H1 (cell line): ENCODE results near the gene EVA1C. TPM values are rescaled to one million over a fixed set of nuclear protein-coding genes. Genes with fewer than 3 reads are reported as not detected.

Experiments used
- CTCF ChIA-PET: fragments of 300-600 bp; sonication (Branson Sonifier 250); formaldehyde crosslinking; loops from one replicate; lab custom pipeline; 2021; ENCODE audit not compliant: partially characterized antibody; lab: Charles Lee
- POLR2A ChIA-PET: fragments of 300-600 bp; sonication (Branson Sonifier 250); formaldehyde crosslinking; loops from one replicate; lab custom pipeline; 2021; ENCODE audit warnings: inconsistent platforms; ENCODE audit not compliant: partially characterized antibody; lab: Charles Lee
- DNase-seq, 2 experiments: peaks; one replicate each; pipeline versions ENCODE4 v3.0.0 to v3.0.0-alpha.2; 2010 to 2022; ENCODE audit warnings: low spot score in 2 of 2, low read depth in 1 of 2, mixed read lengths in 1 of 2
- FAIRE-seq: peaks from 2 replicates; lab custom pipeline; 2011; peaks lifted over from hg19 to GRCh38; lab: Jason Lieb, UNC
- H2AFZ ChIP-seq: 2 replicates; pipeline ENCODE4 v1.8.1; 2012; ENCODE audit warnings: low read length, inconsistent platforms
- H2AK5ac ChIP-seq: 2 replicates; pipeline ENCODE4 v1.6.1; 2013; ENCODE audit warnings: low read depth, low read length
- H2BK120ac ChIP-seq: replicated peaks from 2 replicates; pipeline ENCODE3; 2013; ENCODE audit warnings: low read depth, low read length, inconsistent platforms
- H2BK12ac ChIP-seq: 2 replicates; pipeline ENCODE4 v1.6.1; 2013; ENCODE audit warnings: low read depth, low read length
- H2BK15ac ChIP-seq: 2 replicates; pipeline ENCODE4 v1.6.1; 2013; ENCODE audit warnings: low read length
- H2BK20ac ChIP-seq: 2 replicates; pipeline ENCODE4 v1.6.1; 2013; ENCODE audit warnings: low read length
- H2BK5ac ChIP-seq: 2 replicates; pipeline ENCODE4 v1.6.1; 2013; ENCODE audit warnings: low read depth, low read length
- H3K14ac ChIP-seq: 2 replicates; pipeline ENCODE4 v1.6.1; 2013; ENCODE audit warnings: inconsistent platforms; ENCODE audit not compliant: insufficient read length
- H3K18ac ChIP-seq: 2 replicates; pipeline ENCODE4 v1.6.1; 2013; ENCODE audit warnings: low read length; ENCODE audit errors: extremely low read depth
- H3K23ac ChIP-seq: 2 replicates; pipeline ENCODE4 v1.6.1; 2013; ENCODE audit warnings: inconsistent platforms; ENCODE audit not compliant: insufficient read length
- H3K23me2 ChIP-seq: 2 replicates; pipeline ENCODE4 v1.6.1; 2013; ENCODE audit warnings: low read depth, low read length
- H3K27ac ChIP-seq: 2 replicates; pipeline ENCODE4 v1.6.1; 2011; ENCODE audit warnings: low read depth, low read length, inconsistent platforms
- H3K27me3 ChIP-seq, 4 experiments: replicated peaks in 1 of 4; 1 replicate in 1 of 4; 2 replicates in 3 of 4; pipeline versions ENCODE4 v1.6.1 to v1.8.1; 2011 to 2013; ENCODE audit warnings: low read length in 3 of 4, mild to moderate bottlenecking in 3 of 4, inconsistent platforms in 2 of 4, mixed read lengths in 2 of 4, moderate library complexity in 1 of 4; ENCODE audit not compliant: control insufficient read depth in 3 of 4, insufficient read depth in 3 of 4; ENCODE audit errors: extremely low read depth in 1 of 4
- H3K36me3 ChIP-seq, 4 experiments: 2 replicates each; pipeline versions ENCODE4 v1.6.1 to v1.8.1; 2011 to 2013; ENCODE audit warnings: mild to moderate bottlenecking in 4 of 4, low read length in 3 of 4, moderate library complexity in 2 of 4, control low read depth in 1 of 4, inconsistent platforms in 1 of 4; ENCODE audit not compliant: insufficient read depth in 4 of 4, control insufficient read depth in 2 of 4
- H3K4ac ChIP-seq: replicated peaks from 2 replicates; pipeline ENCODE3; 2013; ENCODE audit warnings: low read length, low read depth, mixed read lengths, inconsistent platforms; ENCODE audit not compliant: insufficient read length
- H3K4me1 ChIP-seq, 4 experiments: replicated peaks in 1 of 4; 1 replicate in 1 of 4; 2 replicates in 3 of 4; pipeline versions ENCODE4 v1.6.1 to v1.8.1; 2011 to 2013; ENCODE audit warnings: low read length in 3 of 4, inconsistent platforms in 2 of 4, mixed read lengths in 1 of 4; ENCODE audit not compliant: insufficient read depth in 4 of 4, control insufficient read depth in 3 of 4
- H3K4me2 ChIP-seq, 2 experiments: 2 replicates each; pipeline versions ENCODE4 v1.6.1 to v1.8.1; 2011 to 2013; ENCODE audit warnings: low read depth in 2 of 2, low read length in 2 of 2, control low read depth in 1 of 2, inconsistent platforms in 1 of 2, mild to moderate bottlenecking in 1 of 2; ENCODE audit not compliant: insufficient read depth in 1 of 2
- H3K4me3 ChIP-seq, 4 experiments: fragments of 200-600, 300-600 bp in 1 of 4; sonication (generic), shearing (Covaris generic), sonication (Bioruptor Twin) in 1 of 4; 2 replicates each; pipeline versions ENCODE4 v1.5.1 to v1.8.1; 2011 to 2016; ENCODE audit warnings: low read length in 4 of 4, low read depth in 3 of 4, control low read depth in 2 of 4, inconsistent platforms in 2 of 4, mild to moderate bottlenecking in 2 of 4, mixed read lengths in 1 of 4, moderate library complexity in 1 of 4; ENCODE audit not compliant: insufficient read depth in 2 of 4; ENCODE audit errors: extremely low read depth in 1 of 4
- H3K56ac ChIP-seq: replicated peaks from 2 replicates; pipeline ENCODE3; 2013; ENCODE audit warnings: low read depth, mild to moderate bottlenecking, mixed read lengths, low read length, inconsistent platforms; ENCODE audit not compliant: insufficient read length
- H3K79me1 ChIP-seq: 2 replicates; pipeline ENCODE4 v1.6.1; 2013; ENCODE audit warnings: low read depth, low read length, control low read depth
- H3K79me2 ChIP-seq, 2 experiments: 2 replicates each; pipeline versions ENCODE4 v1.6.1 to v1.8.1; 2012 to 2013; ENCODE audit warnings: low read length in 2 of 2, mild to moderate bottlenecking in 2 of 2, inconsistent platforms in 1 of 2; ENCODE audit not compliant: insufficient read depth in 2 of 2, control insufficient read depth in 1 of 2
- H3K9ac ChIP-seq, 4 experiments: replicated peaks in 1 of 4; 1 replicate in 1 of 4; 2 replicates in 3 of 4; pipeline versions ENCODE4 v1.6.1 to v1.8.1; 2011 to 2013; ENCODE audit warnings: low read depth in 3 of 4, low read length in 3 of 4, control low read depth in 2 of 4, mild to moderate bottlenecking in 2 of 4, moderate library complexity in 2 of 4, inconsistent platforms in 1 of 4; ENCODE audit errors: extremely low read depth in 1 of 4
- H3K9me3 ChIP-seq, 2 experiments: 2 replicates each; pipeline versions ENCODE4 v1.6.1 to v1.8.1; 2012 to 2013; ENCODE audit warnings: mild to moderate bottlenecking in 2 of 2, moderate library complexity in 2 of 2, control low read depth in 1 of 2, inconsistent platforms in 1 of 2, low read depth in 1 of 2, low read length in 1 of 2, mixed read lengths in 1 of 2; ENCODE audit not compliant: insufficient read depth in 2 of 2
- H4K20me1 ChIP-seq, 2 experiments: replicated peaks in 1 of 2; 2 replicates each; pipeline versions ENCODE3 to v1.8.1; 2011 to 2013; ENCODE audit warnings: inconsistent platforms in 2 of 2, low read length in 2 of 2, mild to moderate bottlenecking in 1 of 2; ENCODE audit not compliant: insufficient read depth in 2 of 2, control insufficient read depth in 1 of 2
- H4K5ac ChIP-seq: 2 replicates; pipeline ENCODE4 v1.6.1; 2013; ENCODE audit warnings: low read length, low read depth, mixed read lengths, inconsistent platforms; ENCODE audit not compliant: insufficient read length
- H4K8ac ChIP-seq: 2 replicates; pipeline ENCODE4 v1.8.0; 2013; ENCODE audit warnings: mild to moderate bottlenecking, moderate library complexity, low read length, inconsistent platforms; ENCODE audit not compliant: insufficient read depth; ENCODE audit errors: extremely low read depth
- H4K91ac ChIP-seq: replicated peaks from 2 replicates; pipeline ENCODE3; 2013; ENCODE audit warnings: low read length, mixed read lengths, inconsistent platforms; ENCODE audit not compliant: insufficient read length
- ASH2L ChIP-seq: fragments of 200-600, 300-600 bp; sonication (generic); IDR thresholded peaks from one replicate; pipeline ENCODE4 v1.7.1; 2017; ENCODE audit warnings: low read length
- WGBS, 2 experiments: shearing (Covaris generic) in 1 of 2; methylation state at CpG; one replicate each; pipeline versions ENCODE4 v1.1.6 to v1.1.7; 2013 to 2015; ENCODE audit warnings: low lambda C conversion rate in 2 of 2, mixed read lengths in 2 of 2, inconsistent platforms in 1 of 2, low coverage in 1 of 2, missing lambda C conversion rate in 1 of 2; ENCODE audit not compliant: insufficient replicate concordance in 2 of 2, insufficient coverage in 1 of 2, insufficient read length in 1 of 2; ENCODE audit errors: extremely low coverage in 1 of 2, missing lambda C conversion rate in 1 of 2; 5-methylcytosine and 5-hydroxymethylcytosine counted together
- polyA plus RNA-seq, 7 experiments: library from polyadenylated mRNA; depleted of rRNA in 3 of 7; stranded (reverse) in 5 of 7; unstranded in 2 of 7; fragments of >200 nt in 5 of 7; fragments of 200-250 nt in 2 of 7; gene quantifications; 1 replicate in 5 of 7; 2 replicates in 1 of 7; 4 replicates in 1 of 7; pipeline versions ENCODE4 v1.2.1 to v1.2.3, GENCODE V29; 2011 to 2013; ENCODE audit warnings: missing spikeins in 2 of 7, mixed read lengths in 2 of 7
- total RNA-seq: library from RNA; stranded (reverse); fragmentation: NEBNext Ultra II Directional; extraction: Animal tissue kit (Norgen Biotek cat#: 25700); gene quantifications from 2 replicates; pipeline ENCODE4 v1.2.1, GENCODE V29; 2021

Gene EVA1C
- total and polyA plus RNA-seq, 2 of the 8 experiments (the other 6 are each of a cell fraction or from before 2014, with no cell fraction given) = 2.6 to 3.6 TPM

DNA sequence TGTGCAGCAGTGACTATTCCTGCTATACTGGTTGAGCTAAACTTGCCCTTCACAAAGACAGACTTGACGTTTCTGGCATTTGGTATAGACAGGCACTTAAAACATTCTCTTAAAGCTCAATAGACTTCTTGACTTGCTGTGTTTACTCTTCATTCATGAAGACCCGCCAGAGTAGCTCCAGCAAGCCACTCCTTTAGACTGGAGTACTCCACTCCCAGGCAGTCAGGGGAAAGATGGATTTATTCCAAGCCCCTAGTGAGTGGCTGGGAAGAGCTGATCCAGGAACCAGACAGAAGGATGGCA, 70.7 kb downstream of the EVA1C start:
- Histone ChIP-seq H2AFZ (no peak overlapping the region), H3K4me1 (peaks cover 0 to 9% (median 4%) of the 10 kb centered on the region in 4 experiments; a peak in 4 of 7 replicates), H2BK12ac (no peak overlapping the region), H3K79me2 (no peaks in the 10 kb centered on the region; a peak in 1 of 4 replicates), H3K9ac (no peak overlapping the region), H3K4me3 (no peak overlapping the region), H3K27ac (no peak overlapping the region), H3K4ac (no peak overlapping the region), H2BK5ac (no peak overlapping the region), H3K79me1 (no peaks in the 10 kb centered on the region), H2AK5ac (no peak overlapping the region), H3K23me2 (no peaks in the 10 kb centered on the region; the same call in 1 of the 2 replicates), H3K36me3 (no peaks in the 10 kb centered on the region), H4K20me1 (no peaks in the 10 kb centered on the region), H4K8ac (no peak overlapping the region), H2BK15ac (no peak overlapping the region), H3K14ac (no peak overlapping the region), H4K91ac (no peak overlapping the region), H2BK20ac (no peak overlapping the region), H4K5ac (no peak overlapping the region), H3K9me3 (no peaks in the 10 kb centered on the region), H3K23ac (no peak overlapping the region), H3K4me2 (no peak overlapping the region), H3K56ac (no peak overlapping the region), H2BK120ac (no peak overlapping the region), H3K27me3 (no peaks in the 10 kb centered on the region), H3K18ac (no peak overlapping the region)
- DNase-seq (no peak), FAIRE-seq (no peak)
- 94% methylated on average over 2 of the region's 2 CpGs; no CpG with 5 or more reads in 1 of the 2 experiments for WGBS, 2 experiments
- ChIA-PET CTCF (interaction anchor here (0.7 to 2.1 kb wide), 5 partner anchors 9 to 225 kb away, joined by 3 to 9 read pairs (median 4); no protein-coding TSS in a partner anchor), POLR2A (interaction anchor here (1.0 to 1.2 kb wide), 2 partner anchors 8 to 38 kb away, joined by 3 to 4 read pairs; no protein-coding TSS in a partner anchor)
- no peak for TF ChIP-seq ASH2L
